ENCODE data around the gene PIGW.

GRCh38 chr17:36486204-36487194 lies 48.3 kb upstream of the PIGW start, which contains the start of gene ZNHIT3:
- no peak for TF ChIP-seq ZNF121 (CRISPR knock-in tag; IDR thresholded peaks at IDR 0.05)
- TF ChIP-seq CBFB (CRISPR knock-in tag; IDR thresholded peaks at IDR 0.05; ENCODE audit: low read depth), result no peak
- TF ChIP-seq, protein P1, sequence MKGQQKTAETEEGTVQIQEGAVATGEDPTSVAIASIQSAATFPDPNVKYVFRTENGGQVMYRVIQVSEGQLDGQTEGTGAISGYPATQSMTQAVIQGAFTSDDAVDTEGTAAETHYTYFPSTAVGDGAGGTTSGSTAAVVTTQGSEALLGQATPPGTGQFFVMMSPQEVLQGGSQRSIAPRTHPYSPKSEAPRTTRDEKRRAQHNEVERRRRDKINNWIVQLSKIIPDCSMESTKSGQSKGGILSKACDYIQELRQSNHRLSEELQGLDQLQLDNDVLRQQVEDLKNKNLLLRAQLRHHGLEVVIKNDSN (CRISPR knock-in tag; IDR thresholded peaks at IDR 0.05), result no peak
- TF ChIP-seq NFE2L1 (CRISPR knock-in tag; IDR thresholded peaks at IDR 0.05), result peak; percentile 82
- no peak for TF ChIP-seq ATF1 (CRISPR knock-in tag; IDR thresholded peaks at IDR 0.05)
- TF ChIP-seq NFYB (CRISPR knock-in tag; conservative IDR thresholded peaks at IDR 0.05; ENCODE audit: low read depth), result peak; percentile 79
- TF ChIP-seq, protein P2, sequence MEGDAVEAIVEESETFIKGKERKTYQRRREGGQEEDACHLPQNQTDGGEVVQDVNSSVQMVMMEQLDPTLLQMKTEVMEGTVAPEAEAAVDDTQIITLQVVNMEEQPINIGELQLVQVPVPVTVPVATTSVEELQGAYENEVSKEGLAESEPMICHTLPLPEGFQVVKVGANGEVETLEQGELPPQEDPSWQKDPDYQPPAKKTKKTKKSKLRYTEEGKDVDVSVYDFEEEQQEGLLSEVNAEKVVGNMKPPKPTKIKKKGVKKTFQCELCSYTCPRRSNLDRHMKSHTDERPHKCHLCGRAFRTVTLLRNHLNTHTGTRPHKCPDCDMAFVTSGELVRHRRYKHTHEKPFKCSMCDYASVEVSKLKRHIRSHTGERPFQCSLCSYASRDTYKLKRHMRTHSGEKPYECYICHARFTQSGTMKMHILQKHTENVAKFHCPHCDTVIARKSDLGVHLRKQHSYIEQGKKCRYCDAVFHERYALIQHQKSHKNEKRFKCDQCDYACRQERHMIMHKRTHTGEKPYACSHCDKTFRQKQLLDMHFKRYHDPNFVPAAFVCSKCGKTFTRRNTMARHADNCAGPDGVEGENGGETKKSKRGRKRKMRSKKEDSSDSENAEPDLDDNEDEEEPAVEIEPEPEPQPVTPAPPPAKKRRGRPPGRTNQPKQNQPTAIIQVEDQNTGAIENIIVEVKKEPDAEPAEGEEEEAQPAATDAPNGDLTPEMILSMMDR (IDR thresholded peaks at IDR 0.05), result no peak
- no peak for TF ChIP-seq USF2 (CRISPR knock-in tag; IDR thresholded peaks at IDR 0.05)
- TF ChIP-seq, protein P3, sequence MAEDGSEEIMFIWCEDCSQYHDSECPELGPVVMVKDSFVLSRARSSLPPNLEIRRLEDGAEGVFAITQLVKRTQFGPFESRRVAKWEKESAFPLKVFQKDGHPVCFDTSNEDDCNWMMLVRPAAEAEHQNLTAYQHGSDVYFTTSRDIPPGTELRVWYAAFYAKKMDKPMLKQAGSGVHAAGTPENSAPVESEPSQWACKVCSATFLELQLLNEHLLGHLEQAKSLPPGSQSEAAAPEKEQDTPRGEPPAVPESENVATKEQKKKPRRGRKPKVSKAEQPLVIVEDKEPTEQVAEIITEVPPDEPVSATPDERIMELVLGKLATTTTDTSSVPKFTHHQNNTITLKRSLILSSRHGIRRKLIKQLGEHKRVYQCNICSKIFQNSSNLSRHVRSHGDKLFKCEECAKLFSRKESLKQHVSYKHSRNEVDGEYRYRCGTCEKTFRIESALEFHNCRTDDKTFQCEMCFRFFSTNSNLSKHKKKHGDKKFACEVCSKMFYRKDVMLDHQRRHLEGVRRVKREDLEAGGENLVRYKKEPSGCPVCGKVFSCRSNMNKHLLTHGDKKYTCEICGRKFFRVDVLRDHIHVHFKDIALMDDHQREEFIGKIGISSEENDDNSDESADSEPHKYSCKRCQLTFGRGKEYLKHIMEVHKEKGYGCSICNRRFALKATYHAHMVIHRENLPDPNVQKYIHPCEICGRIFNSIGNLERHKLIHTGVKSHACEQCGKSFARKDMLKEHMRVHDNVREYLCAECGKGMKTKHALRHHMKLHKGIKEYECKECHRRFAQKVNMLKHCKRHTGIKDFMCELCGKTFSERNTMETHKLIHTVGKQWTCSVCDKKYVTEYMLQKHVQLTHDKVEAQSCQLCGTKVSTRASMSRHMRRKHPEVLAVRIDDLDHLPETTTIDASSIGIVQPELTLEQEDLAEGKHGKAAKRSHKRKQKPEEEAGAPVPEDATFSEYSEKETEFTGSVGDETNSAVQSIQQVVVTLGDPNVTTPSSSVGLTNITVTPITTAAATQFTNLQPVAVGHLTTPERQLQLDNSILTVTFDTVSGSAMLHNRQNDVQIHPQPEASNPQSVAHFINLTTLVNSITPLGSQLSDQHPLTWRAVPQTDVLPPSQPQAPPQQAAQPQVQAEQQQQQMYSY (CRISPR knock-in tag; IDR thresholded peaks at IDR 0.05), result no peak
- no peak for TF ChIP-seq PREB (CRISPR knock-in tag; IDR thresholded peaks at IDR 0.05; ENCODE audit: borderline replicate concordance)

Data from WTC11 (cell line).